H9 (cell line): ENCODE data around the gene PAAF1. TPM values are rescaled to one million over a fixed set of nuclear protein-coding genes. Genes with fewer than 3 reads are reported as not detected.

Experiments
- DNase-seq: peaks from one replicate; pipeline ENCODE4 v3.0.0-alpha.2; 2017
- H2AFZ ChIP-seq: one replicate; pipeline ENCODE4 v1.6.1; 2013; ENCODE audit warnings: mild to moderate bottlenecking, low read length, control low read depth, moderate library complexity
- H2AK5ac ChIP-seq: 2 replicates; pipeline ENCODE4 v1.6.1; 2013; ENCODE audit warnings: low read length, control low read depth, mixed read lengths; ENCODE audit not compliant: insufficient read length
- H2BK120ac ChIP-seq: one replicate; pipeline ENCODE4 v1.6.1; 2013; ENCODE audit warnings: low read depth, mild to moderate bottlenecking, low read length, control low read depth, inconsistent platforms; ENCODE audit not compliant: poor library complexity, severe bottlenecking
- H2BK12ac ChIP-seq: 2 replicates; pipeline ENCODE4 v1.6.1; 2013; ENCODE audit warnings: low read length, control low read depth, mixed read lengths, low read depth; ENCODE audit not compliant: insufficient read length
- H2BK15ac ChIP-seq: 2 replicates; pipeline ENCODE4 v1.6.1; 2013; ENCODE audit warnings: low read depth, low read length, control low read depth
- H2BK20ac ChIP-seq: one replicate; pipeline ENCODE4 v1.6.1; 2013; ENCODE audit warnings: low read depth, mild to moderate bottlenecking, low read length, control low read depth, inconsistent platforms; ENCODE audit not compliant: poor library complexity, severe bottlenecking
- H2BK5ac ChIP-seq: 2 replicates; pipeline ENCODE4 v1.6.1; 2013; ENCODE audit warnings: low read length, control low read depth, mixed read lengths; ENCODE audit not compliant: insufficient read length
- H3K14ac ChIP-seq: 2 replicates; pipeline ENCODE4 v1.6.1; 2013; ENCODE audit warnings: low read length, control low read depth; ENCODE audit not compliant: insufficient read depth
- H3K18ac ChIP-seq: 2 replicates; pipeline ENCODE4 v1.6.1; 2013; ENCODE audit warnings: low read depth, mild to moderate bottlenecking, mixed read lengths, low read length, control low read depth; ENCODE audit not compliant: insufficient read length
- H3K23ac ChIP-seq: 2 replicates; pipeline ENCODE4 v1.6.1; 2013; ENCODE audit warnings: low read length, control low read depth, mixed read lengths, low read depth; ENCODE audit not compliant: insufficient read length
- H3K23me2 ChIP-seq: 2 replicates; pipeline ENCODE4 v1.6.1; 2013; ENCODE audit warnings: low read depth, mild to moderate bottlenecking, mixed read lengths, low read length, control low read depth; ENCODE audit not compliant: insufficient read length, poor library complexity, severe bottlenecking
- H3K27ac ChIP-seq: 2 replicates; pipeline ENCODE4 v1.5.1; 2013; ENCODE audit warnings: low read length, control low read depth, mixed read lengths, low read depth; ENCODE audit not compliant: insufficient read length
- H3K27me3 ChIP-seq: 2 replicates; pipeline ENCODE4 v1.6.1; 2013; ENCODE audit warnings: low read length, control low read depth, inconsistent platforms; ENCODE audit not compliant: insufficient read depth
- H3K4ac ChIP-seq: 2 replicates; pipeline ENCODE4 v1.6.1; 2013; ENCODE audit warnings: low read depth, mild to moderate bottlenecking, control low read depth, inconsistent platforms, low read length, moderate library complexity
- H3K4me1 ChIP-seq: 2 replicates; pipeline ENCODE4 v1.6.1; 2013; ENCODE audit warnings: low read length, control low read depth, inconsistent platforms; ENCODE audit not compliant: insufficient read depth
- H3K4me2 ChIP-seq: 2 replicates; pipeline ENCODE4 v1.6.1; 2013; ENCODE audit warnings: low read length, control low read depth, mixed read lengths; ENCODE audit not compliant: insufficient read length, insufficient read depth
- H3K56ac ChIP-seq: 2 replicates; pipeline ENCODE4 v1.6.1; 2013; ENCODE audit warnings: low read depth, mild to moderate bottlenecking, mixed read lengths, low read length, control low read depth; ENCODE audit not compliant: insufficient read length
- H3K79me1 ChIP-seq: 2 replicates; pipeline ENCODE4 v1.6.1; 2013; ENCODE audit warnings: low read depth, mild to moderate bottlenecking, moderate library complexity, low read length, control low read depth, inconsistent platforms; ENCODE audit not compliant: insufficient read depth, poor library complexity, severe bottlenecking
- H3K79me2 ChIP-seq: 2 replicates; pipeline ENCODE4 v1.6.1; 2013; ENCODE audit warnings: low read length, control low read depth, inconsistent platforms; ENCODE audit not compliant: insufficient read depth
- H3K9ac ChIP-seq: 2 replicates; pipeline ENCODE4 v1.6.1; 2013; ENCODE audit warnings: low read length, control low read depth, mixed read lengths; ENCODE audit not compliant: insufficient read length; ENCODE audit errors: extremely low read depth
- H3K9me3 ChIP-seq: one replicate; pipeline ENCODE4 v1.6.1; 2013; ENCODE audit warnings: low read depth, low read length, inconsistent platforms; ENCODE audit not compliant: control insufficient read depth
- H3T11ph ChIP-seq: one replicate; pipeline ENCODE4 v1.6.1; 2013; ENCODE audit warnings: mild to moderate bottlenecking, low read length, control low read depth, inconsistent platforms
- H4K20me1 ChIP-seq: one replicate; pipeline ENCODE4 v1.6.1; 2013; ENCODE audit not compliant: control insufficient read depth, insufficient read length, insufficient read depth
- H4K5ac ChIP-seq: 2 replicates; pipeline ENCODE4 v1.6.1; 2013; ENCODE audit warnings: low read depth, mild to moderate bottlenecking, mixed read lengths, low read length, control low read depth; ENCODE audit not compliant: insufficient read length
- H4K8ac ChIP-seq: replicated peaks from 2 replicates; pipeline ENCODE4 v1.6.1; 2013; ENCODE audit warnings: low read length, control low read depth, mixed read lengths, low read depth; ENCODE audit not compliant: insufficient read length
- H4K91ac ChIP-seq: 2 replicates; pipeline ENCODE4 v1.6.1; 2013; ENCODE audit warnings: low read depth, mild to moderate bottlenecking, moderate library complexity, mixed read lengths, low read length, control low read depth; ENCODE audit not compliant: insufficient read length
- H3K27ac Mint-ChIP-seq, 3 experiments: 2 replicates in 2 of 3; 3 replicates in 1 of 3; pipeline ENCODE4 v1.8.0; 2020 to 2021; ENCODE audit warnings: mixed read lengths in 3 of 3, mild to moderate bottlenecking in 1 of 3, moderate library complexity in 1 of 3
- H3K27me3 Mint-ChIP-seq: 2 replicates; pipeline ENCODE4 v1.8.0; 2021; ENCODE audit warnings: low read depth, mild to moderate bottlenecking, moderate library complexity, mixed read lengths
- H3K36me3 Mint-ChIP-seq, 3 experiments: 2 replicates in 2 of 3; 3 replicates in 1 of 3; pipeline ENCODE4 v1.8.0; 2020 to 2021; ENCODE audit warnings: low read depth in 3 of 3, mixed read lengths in 3 of 3; ENCODE audit not compliant: insufficient read depth in 1 of 3
- H3K4me1 Mint-ChIP-seq, 2 experiments: 2 replicates each; pipeline ENCODE4 v1.8.0; 2020; ENCODE audit warnings: mixed read lengths in 2 of 2
- H3K4me3 Mint-ChIP-seq, 2 experiments: 2 replicates in 1 of 2; 3 replicates in 1 of 2; pipeline ENCODE4 v1.8.0; 2020 to 2021; ENCODE audit warnings: mild to moderate bottlenecking in 2 of 2, mixed read lengths in 2 of 2, moderate library complexity in 1 of 2
- H3K9me3 Mint-ChIP-seq, 2 experiments: 2 replicates in 1 of 2; 3 replicates in 1 of 2; pipeline ENCODE4 v1.8.0; 2020; ENCODE audit warnings: mild to moderate bottlenecking in 2 of 2, mixed read lengths in 2 of 2, moderate library complexity in 1 of 2
- WGBS: extraction: QIAGEN DNeasy Blood & Tissue Kit; methylation state at CpG from one replicate; pipeline ENCODE4 v1.1.7; 2013; ENCODE audit warnings: missing lambda C conversion rate, low lambda C conversion rate, mixed read lengths; ENCODE audit not compliant: insufficient read length; ENCODE audit errors: extremely low coverage; 5-methylcytosine and 5-hydroxymethylcytosine counted together
- total RNA-seq: library from RNA; stranded (reverse); gene quantifications from 2 replicates; pipeline ENCODE4 v1.2.1, GENCODE V29; 2021
- TF ChIP-seq, protein P1 (sequence below): fragments of 200-600 bp; sonication (generic); conservative IDR thresholded peaks from 3 replicates; pipeline ENCODE4 v1.8.0; 2021; ENCODE audit warnings: antibody characterized with exemption, mild to moderate bottlenecking

PAAF1 gene
- total RNA-seq, 1 experiment from 2014 or later, result 24.3 TPM

- Histone ChIP-seq H3K9ac (no peak overlapping the region), H3K14ac (no peak overlapping the region), H2BK20ac (no peak overlapping the region), H4K20me1 (no peaks in the 10 kb centered on the region), H3K4me2 (no peak overlapping the region), H3K4me1 (no peaks in the 10 kb centered on the region), H3K27ac (no peak overlapping the region), H4K5ac (no peak overlapping the region), H3T11ph (no peak overlapping the region), H3K4ac (no peak overlapping the region), H3K79me2 (no peaks in the 10 kb centered on the region), H2BK120ac (no peak overlapping the region), H3K27me3 (no peaks in the 10 kb centered on the region), H3K23me2 (no peaks in the 10 kb centered on the region), H2AFZ (no peak overlapping the region), H2BK5ac (no peak overlapping the region), H4K8ac (no peak overlapping the region), H2BK15ac (no peak overlapping the region), H3K23ac (no peak overlapping the region), H2BK12ac (no peak overlapping the region), H3K18ac (no peak overlapping the region), H3K56ac (no peak overlapping the region), H3K9me3 (peaks cover 11% of the 10 kb centered on the region), H4K91ac (no peak overlapping the region), H2AK5ac (no peak overlapping the region), H3K79me1 (no peaks in the 10 kb centered on the region)
- no peaks in the 10 kb centered on the region for H3K4me1 Mint-ChIP-seq
- H3K27ac Mint-ChIP-seq, result no peak overlapping the region
- no peak overlapping the region for H3K4me3 Mint-ChIP-seq
- DNase-seq, result no peak
- H3K9me3 Mint-ChIP-seq, result peaks cover 22 to 25% of the 10 kb centered on the region in 2 experiments
- peaks cover 3% of the 10 kb centered on the region; the same call in 1 of the 2 replicates for H3K27me3 Mint-ChIP-seq
- TF ChIP-seq, protein P1, sequence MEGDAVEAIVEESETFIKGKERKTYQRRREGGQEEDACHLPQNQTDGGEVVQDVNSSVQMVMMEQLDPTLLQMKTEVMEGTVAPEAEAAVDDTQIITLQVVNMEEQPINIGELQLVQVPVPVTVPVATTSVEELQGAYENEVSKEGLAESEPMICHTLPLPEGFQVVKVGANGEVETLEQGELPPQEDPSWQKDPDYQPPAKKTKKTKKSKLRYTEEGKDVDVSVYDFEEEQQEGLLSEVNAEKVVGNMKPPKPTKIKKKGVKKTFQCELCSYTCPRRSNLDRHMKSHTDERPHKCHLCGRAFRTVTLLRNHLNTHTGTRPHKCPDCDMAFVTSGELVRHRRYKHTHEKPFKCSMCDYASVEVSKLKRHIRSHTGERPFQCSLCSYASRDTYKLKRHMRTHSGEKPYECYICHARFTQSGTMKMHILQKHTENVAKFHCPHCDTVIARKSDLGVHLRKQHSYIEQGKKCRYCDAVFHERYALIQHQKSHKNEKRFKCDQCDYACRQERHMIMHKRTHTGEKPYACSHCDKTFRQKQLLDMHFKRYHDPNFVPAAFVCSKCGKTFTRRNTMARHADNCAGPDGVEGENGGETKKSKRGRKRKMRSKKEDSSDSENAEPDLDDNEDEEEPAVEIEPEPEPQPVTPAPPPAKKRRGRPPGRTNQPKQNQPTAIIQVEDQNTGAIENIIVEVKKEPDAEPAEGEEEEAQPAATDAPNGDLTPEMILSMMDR, result no peak
- peaks cover 7 to 19% (median 12%) of the 10 kb centered on the region in 3 experiments; a peak in 6 of 7 replicates for H3K36me3 Mint-ChIP-seq
- WGBS, result no CpG with 5 or more reads among the region's 6 CpGs
Observed at GRCh38 chr11:73944085-73944484, 67.3 kb downstream of the PAAF1 start.
